RWPE1 (cell line): Measurements from ENCODE around the gene SMAD2.

ENCODE experiments used
- CTCF ChIA-PET: fragments of 350-600 bp; sonication (Branson Sonifier 250); formaldehyde crosslinking; extraction: SDS; loops from one replicate; lab custom pipeline; 2021; lab: Yijun Ruan, JAX
- POLR2A ChIA-PET: fragments of 400-600 bp; formaldehyde crosslinking; extraction: SDS; loops from one replicate; lab custom pipeline; 2020; ENCODE audit warnings: antibody characterized with exemption; ENCODE audit not compliant: low non-redundant PET; lab: Yijun Ruan, JAX
- DNase-seq: peaks from one replicate; pipeline ENCODE4 v3.0.0; 2012; ENCODE audit warnings: low spot score
- H3K27ac ChIP-seq: fragments of 450-650 bp; 2 replicates; pipeline ENCODE4 v1.5.1; 2017
- CTCF ChIP-seq: fragments of 450-650 bp; conservative IDR thresholded peaks from 2 replicates; pipeline ENCODE4 v1.5.1; 2017; ENCODE audit warnings: low read depth, mild to moderate bottlenecking

The SMAD2 gene

GRCh38 chr18:47881752-47882455 lies 48.6 kb downstream of the SMAD2 start:
- CTCF ChIA-PET = no interaction called here

GRCh38 chr18:47881042-47881441 lies 49.4 kb downstream of the SMAD2 start:
- ChIA-PET POLR2A (no interaction called here), CTCF (no interaction called here)
- no peak for TF ChIP-seq CTCF

More at GRCh38 chr18:47881752-47882455, 48.6 kb downstream of the SMAD2 start:
- POLR2A ChIA-PET = no interaction called here
- no peak for TF ChIP-seq CTCF
- DNase-seq = no peak
- no peak overlapping the region for H3K27ac ChIP-seq

DNA sequence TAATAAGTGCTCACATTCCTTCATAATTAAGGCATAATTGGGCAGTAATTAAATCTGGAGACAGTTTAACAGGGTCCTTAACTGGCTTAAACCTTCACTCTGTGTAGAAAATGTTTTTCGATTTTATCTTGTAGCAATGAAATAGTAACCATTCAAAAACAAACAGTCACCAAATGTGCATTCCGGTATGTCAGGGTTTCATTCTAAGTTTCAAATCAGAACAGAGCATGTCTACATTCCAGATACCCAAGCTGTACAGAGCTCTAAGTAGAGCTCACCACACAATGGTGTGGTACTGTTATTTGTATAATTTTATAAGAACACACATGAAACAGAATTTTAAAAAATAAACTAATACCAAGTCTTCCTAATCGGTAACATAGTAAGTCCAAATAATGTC lies 52.6 kb downstream of the SMAD2 start:
- no peak for TF ChIP-seq CTCF
- no peak overlapping the region for H3K27ac ChIP-seq
- POLR2A ChIA-PET = no interaction called here
- CTCF ChIA-PET = no interaction called here
- no peak for DNase-seq

More at GRCh38 chr18:47881042-47881441, 49.4 kb downstream of the SMAD2 start:
- no peak for DNase-seq
- no peak overlapping the region for H3K27ac ChIP-seq

DNA sequence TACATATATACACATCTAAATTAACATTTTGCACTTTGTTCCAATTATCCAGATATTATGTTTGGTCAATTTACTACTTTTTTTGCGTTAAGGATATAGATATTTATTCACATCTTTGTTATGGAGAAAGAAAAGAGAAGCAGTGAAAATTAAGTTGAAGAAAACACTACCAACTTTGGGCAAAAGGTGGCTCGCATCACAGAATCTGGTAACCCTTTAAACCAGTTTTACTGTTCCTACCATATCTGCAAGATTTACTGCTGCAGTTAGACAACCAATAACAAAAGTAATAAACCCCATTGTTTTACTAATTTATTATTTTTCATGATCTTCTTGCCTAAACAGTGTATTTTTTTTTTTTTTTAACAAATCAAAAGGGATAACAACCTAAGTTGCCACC lies 53.6 kb downstream of the SMAD2 start:
- TF ChIP-seq CTCF = no peak
- ChIA-PET CTCF (no interaction called here), POLR2A (no interaction called here)
- no peak overlapping the region for H3K27ac ChIP-seq
- no peak for DNase-seq

GRCh38 chr18:47873625-47874024 lies 56.8 kb downstream of the SMAD2 start:
- CTCF ChIA-PET = interaction anchor here (0.5 kb wide), 1 partner anchor 20 kb away, joined by 3 read pairs; no protein-coding TSS in a partner anchor
- no peak for TF ChIP-seq CTCF
- H3K27ac ChIP-seq = no peak overlapping the region
- DNase-seq = no peak
- POLR2A ChIA-PET = no interaction called here

GRCh38 chr18:47872426-47872825 lies 58.0 kb downstream of the SMAD2 start:
- no peak for TF ChIP-seq CTCF
- no peak for DNase-seq
- POLR2A ChIA-PET = no interaction called here
- CTCF ChIA-PET = no interaction called here
- no peak overlapping the region for H3K27ac ChIP-seq
